Type B pancreatic cell (in vitro differentiated cells): ENCODE results near the gene CCN2. TPM values are rescaled to one million over a fixed set of nuclear protein-coding genes. Genes with fewer than 3 reads are reported as not detected.
"Not testable (repeated sequence)": the region's sequence is repeated elsewhere in the genome, so short reads cannot be mapped to it uniquely, and the experiment has no call there.

Experiments used
- DNase-seq: peaks from one replicate; pipeline ENCODE4 v3.0.0; 2021; ENCODE audit warnings: mixed read lengths; ENCODE audit not compliant: unreplicated experiment; ENCODE audit errors: extremely low spot score
- H3K27ac Mint-ChIP-seq: 2 replicates; pipeline ENCODE4 v1.8.0; 2021; ENCODE audit warnings: mild to moderate bottlenecking, mixed read lengths
- H3K27me3 Mint-ChIP-seq: 2 replicates; pipeline ENCODE4 v1.8.0; 2021; ENCODE audit warnings: mixed read lengths
- H3K36me3 Mint-ChIP-seq: 2 replicates; pipeline ENCODE4 v1.8.0; 2021; ENCODE audit warnings: mixed read lengths
- H3K4me1 Mint-ChIP-seq: one replicate; pipeline ENCODE4 v1.8.0; 2021; ENCODE audit warnings: mixed read lengths; ENCODE audit not compliant: unreplicated experiment
- H3K4me3 Mint-ChIP-seq: 2 replicates; pipeline ENCODE4 v1.8.0; 2021; ENCODE audit warnings: mild to moderate bottlenecking, mixed read lengths
- H3K9me3 Mint-ChIP-seq: 2 replicates; pipeline ENCODE4 v1.8.0; 2021; ENCODE audit warnings: mixed read lengths
- total RNA-seq: library from RNA; stranded (reverse); gene quantifications from 2 replicates; pipeline ENCODE4 v1.2.1, GENCODE V29; 2021; ENCODE audit warnings: low replicate concordance
- TF ChIP-seq, protein P1 (sequence below): fragments of 200-600 bp; sonication (generic); conservative IDR thresholded peaks from 2 replicates; pipeline ENCODE4 v1.5.0; 2021; ENCODE audit warnings: antibody characterized with exemption, mild to moderate bottlenecking

CCN2 gene
- total RNA-seq, 1 donor from 2014 or later = 33.8 TPM

DNA sequence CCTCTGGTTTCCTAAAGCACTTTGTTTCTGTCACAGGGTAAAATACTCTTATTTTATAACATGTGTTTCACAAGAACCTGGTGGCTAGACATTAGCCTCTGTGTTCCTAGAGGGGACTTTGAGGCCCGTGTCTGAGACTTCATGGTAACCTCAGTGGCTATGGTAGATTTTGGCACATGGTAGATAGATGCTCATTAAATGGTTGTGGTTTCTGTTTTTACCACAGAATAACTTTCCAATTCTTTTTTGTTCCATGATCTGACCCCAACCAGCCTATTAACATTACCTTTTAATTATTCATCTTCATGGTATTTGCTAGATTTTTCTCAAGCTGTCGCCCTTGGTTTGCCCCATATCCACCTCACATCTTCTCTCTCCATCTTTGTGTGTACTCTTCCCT is 34.3 kb downstream of the CCN2 start:
- Mint-ChIP-seq H3K27ac (no peak overlapping the region), H3K9me3 (no peaks in the 10 kb centered on the region), H3K27me3 (peaks cover 7% of the 10 kb centered on the region), H3K4me1 (peaks cover 9% of the 10 kb centered on the region), H3K4me3 (no peak overlapping the region), H3K36me3 (no peaks in the 10 kb centered on the region)
- no peak for DNase-seq
- TF ChIP-seq, protein P1, sequence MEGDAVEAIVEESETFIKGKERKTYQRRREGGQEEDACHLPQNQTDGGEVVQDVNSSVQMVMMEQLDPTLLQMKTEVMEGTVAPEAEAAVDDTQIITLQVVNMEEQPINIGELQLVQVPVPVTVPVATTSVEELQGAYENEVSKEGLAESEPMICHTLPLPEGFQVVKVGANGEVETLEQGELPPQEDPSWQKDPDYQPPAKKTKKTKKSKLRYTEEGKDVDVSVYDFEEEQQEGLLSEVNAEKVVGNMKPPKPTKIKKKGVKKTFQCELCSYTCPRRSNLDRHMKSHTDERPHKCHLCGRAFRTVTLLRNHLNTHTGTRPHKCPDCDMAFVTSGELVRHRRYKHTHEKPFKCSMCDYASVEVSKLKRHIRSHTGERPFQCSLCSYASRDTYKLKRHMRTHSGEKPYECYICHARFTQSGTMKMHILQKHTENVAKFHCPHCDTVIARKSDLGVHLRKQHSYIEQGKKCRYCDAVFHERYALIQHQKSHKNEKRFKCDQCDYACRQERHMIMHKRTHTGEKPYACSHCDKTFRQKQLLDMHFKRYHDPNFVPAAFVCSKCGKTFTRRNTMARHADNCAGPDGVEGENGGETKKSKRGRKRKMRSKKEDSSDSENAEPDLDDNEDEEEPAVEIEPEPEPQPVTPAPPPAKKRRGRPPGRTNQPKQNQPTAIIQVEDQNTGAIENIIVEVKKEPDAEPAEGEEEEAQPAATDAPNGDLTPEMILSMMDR = no peak

DNA sequence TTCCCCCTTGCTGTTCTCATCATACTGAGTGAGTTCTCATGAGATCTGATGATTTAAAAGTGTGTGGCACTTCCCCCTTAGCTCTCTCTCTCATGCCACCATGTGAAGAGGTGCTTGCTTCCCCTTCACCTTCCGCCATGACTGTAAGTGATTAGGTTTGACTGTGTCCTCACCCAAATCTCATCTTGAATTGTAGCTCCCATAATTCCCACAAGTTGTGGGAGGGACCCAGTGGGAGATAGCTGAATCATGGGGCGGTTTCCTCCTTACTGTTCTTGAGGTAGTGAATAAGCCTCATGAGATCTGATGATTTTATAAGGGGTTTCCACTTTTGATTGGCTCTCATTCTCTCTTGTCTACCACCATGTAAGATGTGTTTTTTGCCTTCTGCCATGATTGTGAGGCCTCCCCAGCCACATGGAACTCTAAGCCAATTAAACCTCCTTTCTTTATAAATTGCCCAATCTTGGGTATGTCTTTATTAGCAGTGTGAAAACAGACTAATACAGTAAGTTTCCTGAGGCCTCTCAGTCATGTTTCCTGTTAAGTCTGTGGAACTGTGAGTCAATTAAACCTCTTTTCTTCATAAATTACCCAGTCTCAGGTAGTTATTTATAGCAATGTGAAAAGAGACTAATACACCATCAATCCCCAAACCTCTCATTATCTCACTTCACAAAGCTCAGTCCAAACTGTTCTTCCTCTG is 34.9 kb downstream of the CCN2 start:
- H3K36me3 Mint-ChIP-seq, H3K4me1 Mint-ChIP-seq, DNase-seq, H3K4me3 Mint-ChIP-seq, H3K9me3 Mint-ChIP-seq, H3K27ac Mint-ChIP-seq: not testable (repeated sequence)
- H3K27me3 Mint-ChIP-seq = peaks cover 11% of the 10 kb centered on the region

DNA sequence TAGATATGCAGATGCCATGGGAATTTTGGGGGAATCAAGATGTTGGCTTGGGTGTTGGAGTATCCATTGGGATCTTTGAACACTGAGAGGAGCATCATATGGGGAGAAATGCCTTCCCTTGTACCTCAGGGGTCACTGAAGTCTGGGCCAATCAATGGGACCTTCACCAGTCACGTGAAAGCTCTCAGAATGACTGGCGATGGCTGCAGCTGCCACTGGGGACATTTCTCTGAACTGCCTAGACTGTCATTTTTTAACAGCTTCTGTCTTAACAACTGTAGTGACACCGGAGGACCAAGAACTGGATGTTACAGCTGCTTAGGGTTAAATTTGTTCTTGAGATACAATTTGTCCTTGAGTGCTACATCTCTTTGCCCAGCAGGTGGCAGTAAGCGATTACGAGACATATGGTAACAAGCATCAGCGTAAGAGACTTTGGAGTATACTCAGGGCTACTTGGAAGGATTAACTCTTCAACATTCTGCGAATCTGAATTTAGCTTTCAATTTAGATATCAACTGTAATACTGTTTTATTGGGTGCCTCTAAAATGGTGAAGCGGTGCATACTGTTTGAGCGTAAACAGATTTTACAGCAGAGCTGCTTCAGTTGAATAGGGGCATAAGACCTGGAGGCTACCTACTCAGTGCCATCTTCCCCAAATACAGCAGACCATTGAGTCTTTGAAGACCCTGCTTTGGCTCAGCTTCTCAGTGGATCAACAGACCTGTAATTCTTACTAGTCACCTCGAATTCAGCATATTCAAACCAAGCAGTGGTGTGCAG is 36.0 kb downstream of the CCN2 start:
- Mint-ChIP-seq H3K36me3 (no peaks in the 10 kb centered on the region), H3K27me3 (peaks cover 14% of the 10 kb centered on the region), H3K27ac (no peak overlapping the region), H3K9me3 (no peaks in the 10 kb centered on the region), H3K4me1 (peaks cover 9% of the 10 kb centered on the region), H3K4me3 (no peak overlapping the region)
- no peak for DNase-seq
- TF ChIP-seq, protein P1 = peak; percentile 91

DNA sequence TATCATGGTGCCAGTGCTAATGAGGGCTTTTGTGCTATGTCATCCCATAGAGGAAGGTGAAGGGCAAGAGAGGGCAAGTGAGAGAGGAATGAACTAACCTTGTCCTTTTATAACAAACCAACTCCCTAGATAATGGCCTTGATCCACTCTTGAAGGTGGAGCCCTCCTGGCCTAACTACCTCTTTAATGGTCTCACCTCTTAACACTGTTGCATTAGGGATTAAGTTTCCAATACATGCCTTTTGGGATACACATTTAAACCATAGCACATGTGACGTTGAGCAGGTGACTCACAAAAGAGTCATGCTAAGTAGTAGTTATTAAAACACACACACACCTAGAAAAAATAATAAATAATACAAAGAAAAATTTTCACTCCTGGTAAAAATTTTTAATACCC is 36.9 kb downstream of the CCN2 start:
- H3K36me3 Mint-ChIP-seq = no peaks in the 10 kb centered on the region
- no peak overlapping the region for H3K27ac Mint-ChIP-seq
- no peak overlapping the region for H3K4me3 Mint-ChIP-seq
- H3K4me1 Mint-ChIP-seq = peaks cover 9% of the 10 kb centered on the region
- peaks cover 11% of the 10 kb centered on the region for H3K27me3 Mint-ChIP-seq
- DNase-seq = no peak
- H3K9me3 Mint-ChIP-seq = no peaks in the 10 kb centered on the region
- TF ChIP-seq, protein P1 = no peak

DNA sequence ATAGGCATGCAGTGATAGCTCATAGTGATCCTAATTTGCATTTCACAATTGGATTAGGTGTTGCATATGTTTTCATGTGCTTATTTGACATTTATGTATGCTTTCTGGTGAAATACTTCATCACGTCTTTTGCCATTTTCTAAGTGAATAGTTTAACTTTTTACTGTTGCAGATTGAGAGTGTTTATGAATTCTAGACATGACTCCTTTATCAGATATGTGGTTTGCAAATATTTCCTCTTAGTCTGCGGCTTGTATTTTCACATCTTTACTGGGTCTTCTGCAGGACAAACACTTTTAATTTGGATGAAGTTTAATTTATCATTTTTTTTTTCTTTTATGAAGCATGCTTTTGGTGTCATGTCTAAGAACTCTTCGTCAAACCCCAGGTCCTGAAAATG is 39.2 kb downstream of the CCN2 start:
- Mint-ChIP-seq H3K4me3 (no peak overlapping the region), H3K27me3 (peaks cover 14% of the 10 kb centered on the region), H3K4me1 (no peaks in the 10 kb centered on the region), H3K36me3 (no peaks in the 10 kb centered on the region), H3K9me3 (no peaks in the 10 kb centered on the region), H3K27ac (no peak overlapping the region)
- DNase-seq = no peak
- TF ChIP-seq, protein P1 = no peak

DNA sequence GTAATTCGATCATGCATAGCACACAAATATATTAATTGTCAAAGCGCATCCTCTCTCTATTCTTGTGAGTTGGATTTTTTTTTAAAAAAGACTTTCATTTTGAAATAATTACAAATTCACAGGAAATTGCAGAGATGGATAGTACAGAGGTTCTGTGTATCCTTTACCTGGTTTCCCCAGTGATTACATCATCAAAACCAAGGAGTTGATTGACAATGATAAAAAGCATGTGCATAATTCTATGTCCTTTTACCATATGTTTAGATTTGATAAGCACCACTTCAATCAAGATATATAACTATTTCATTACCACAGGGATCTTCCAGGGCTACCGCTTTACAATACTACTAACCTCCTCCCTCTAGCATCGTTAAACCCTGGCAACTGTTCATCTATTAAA is 40.2 kb downstream of the CCN2 start:
- Mint-ChIP-seq H3K27ac (no peak overlapping the region), H3K9me3 (no peaks in the 10 kb centered on the region), H3K36me3 (no peaks in the 10 kb centered on the region), H3K4me1 (no peaks in the 10 kb centered on the region), H3K4me3 (no peak overlapping the region), H3K27me3 (peaks cover 13% of the 10 kb centered on the region)
- TF ChIP-seq, protein P1 = no peak
- no peak for DNase-seq
